BLaER1 treated with 17β-estradiol and CSF1 and Interleukin-3, amounts not matched to agents 10 nM and 100 nM (cell line): Measurements from ENCODE around the gene NOS2.
"Not testable (repeated sequence)": the region's sequence is repeated elsewhere in the genome, so short reads cannot be mapped to it uniquely, and the experiment has no call there.

Experiments used
- H3K27ac ChIP-seq, 11 experiments: shearing (Covaris generic); formaldehyde crosslinking; 2 replicates each; pipeline ENCODE4 v1.8.1; 2022
- H3K27me3 ChIP-seq, 11 experiments: shearing (Covaris generic); formaldehyde crosslinking; 2 replicates each; pipeline ENCODE4 v1.8.1; 2022
- H3K36me3 ChIP-seq, 11 experiments: shearing (Covaris generic); formaldehyde crosslinking; 2 replicates each; pipeline ENCODE4 v1.8.1; 2022
- H3K4me1 ChIP-seq, 10 experiments: shearing (Covaris generic); formaldehyde crosslinking; 2 replicates each; pipeline ENCODE4 v1.8.1; 2022
- H3K4me2 ChIP-seq, 11 experiments: shearing (Covaris generic); formaldehyde crosslinking; 2 replicates each; pipeline ENCODE4 v1.8.1; 2022
- H3K4me3 ChIP-seq, 10 experiments: shearing (Covaris generic); formaldehyde crosslinking; 2 replicates each; pipeline ENCODE4 v1.8.1; 2022
- H3K9ac ChIP-seq, 11 experiments: shearing (Covaris generic); formaldehyde crosslinking; 2 replicates each; pipeline ENCODE4 v1.8.1; 2022
- H3K9me3 ChIP-seq, 11 experiments: shearing (Covaris generic); formaldehyde crosslinking; replicated peaks in 1 of 11; 2 replicates each; pipeline ENCODE4 v1.8.1; 2022
- H4K20me1 ChIP-seq, 11 experiments: shearing (Covaris generic); formaldehyde crosslinking; 2 replicates each; pipeline ENCODE4 v1.8.1; 2022
- Cebpa-rat ChIP-seq, 11 experiments: shearing (Covaris generic); IDR thresholded peaks; 2 replicates each; pipeline ENCODE4 v1.8.1; 2022

The NOS2 gene

GRCh38 chr17:27836651-27837050 lies 36.3 kb upstream of the NOS2 start:
- Histone ChIP-seq H3K9ac (no peak overlapping the region), H3K9me3 (peaks cover 5 to 13% (median 10%) of the 10 kb centered on the region in 11 experiments; a peak in 19 of 22 replicates), H4K20me1 (no peaks in the 10 kb centered on the region), H3K4me3 (no peak overlapping the region), H3K27ac (no peak overlapping the region), H3K4me1 (peaks cover 0 to 8% (median 0%) of the 10 kb centered on the region in 10 experiments; a peak in 6 of 20 replicates), H3K27me3 (no peaks in the 10 kb centered on the region), H3K4me2 (no peak overlapping the region), H3K36me3 (peaks cover 0 to 4% (median 0%) of the 10 kb centered on the region in 11 experiments; a peak in 1 of 22 replicates)
- TF ChIP-seq Cebpa-rat (IDR thresholded peaks at IDR 0.05): no peak

- Histone ChIP-seq H3K9me3 (peaks cover 5 to 13% (median 10%) of the 10 kb centered on the region in 11 experiments; a peak in 19 of 22 replicates), H4K20me1 (no peaks in the 10 kb centered on the region), H3K4me1 (peaks cover 0 to 8% (median 0%) of the 10 kb centered on the region in 10 experiments; a peak in 6 of 20 replicates), H3K4me3 (no peak overlapping the region), H3K27ac (no peak overlapping the region), H3K36me3 (peaks cover 0 to 4% (median 0%) of the 10 kb centered on the region in 11 experiments; a peak in 1 of 22 replicates), H3K4me2 (no peak overlapping the region), H3K9ac (no peak overlapping the region), H3K27me3 (no peaks in the 10 kb centered on the region)
- TF ChIP-seq Cebpa-rat (IDR thresholded peaks at IDR 0.05): no peak
Measured at GRCh38 chr17:27834571-27834970, 34.2 kb upstream of the NOS2 start.

DNA sequence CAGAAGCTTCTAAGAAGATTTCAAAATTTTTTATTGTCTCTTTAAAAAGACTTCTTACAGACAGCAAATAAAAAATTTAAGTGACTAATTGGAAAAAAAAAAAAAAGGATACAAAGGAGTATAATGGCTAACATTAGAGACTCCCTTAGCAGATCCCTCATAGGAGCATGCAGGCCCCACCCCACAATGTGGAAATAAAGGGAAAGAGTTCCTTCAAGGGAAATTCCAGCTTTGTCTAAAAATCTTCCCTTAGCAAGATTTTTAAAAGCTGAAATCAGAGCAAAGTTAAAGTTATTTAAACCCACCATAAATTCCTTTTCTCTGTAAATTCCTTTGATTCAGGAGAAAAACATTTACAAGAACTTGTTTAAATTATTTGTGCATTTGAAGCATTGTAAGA lies 32.5 kb upstream of the NOS2 start:
- H3K27ac ChIP-seq: no peak overlapping the region
- peaks cover 0 to 8% (median 0%) of the 10 kb centered on the region in 10 experiments; a peak in 6 of 20 replicates for H3K4me1 ChIP-seq
- H3K27me3 ChIP-seq: no peaks in the 10 kb centered on the region
- H3K4me2 ChIP-seq: no peak overlapping the region
- H4K20me1 ChIP-seq: no peaks in the 10 kb centered on the region
- TF ChIP-seq Cebpa-rat (IDR thresholded peaks at IDR 0.05): no peak
- H3K36me3 ChIP-seq: peaks cover 0 to 4% (median 0%) of the 10 kb centered on the region in 11 experiments; a peak in 1 of 22 replicates
- no peak overlapping the region for H3K9ac ChIP-seq
- no peak overlapping the region for H3K4me3 ChIP-seq
- peaks cover 5 to 15% (median 10%) of the 10 kb centered on the region in 11 experiments; a peak in 19 of 22 replicates for H3K9me3 ChIP-seq

GRCh38 chr17:27829888-27830287 lies 29.6 kb upstream of the NOS2 start:
- not testable (repeated sequence) for H3K4me1 ChIP-seq, H3K9ac ChIP-seq, H3K36me3 ChIP-seq, H3K4me3 ChIP-seq, H3K27me3 ChIP-seq, H3K4me2 ChIP-seq, H3K27ac ChIP-seq, H4K20me1 ChIP-seq
- H3K9me3 ChIP-seq: peaks cover 5 to 16% (median 10%) of the 10 kb centered on the region in 11 experiments; a peak in 19 of 22 replicates

DNA sequence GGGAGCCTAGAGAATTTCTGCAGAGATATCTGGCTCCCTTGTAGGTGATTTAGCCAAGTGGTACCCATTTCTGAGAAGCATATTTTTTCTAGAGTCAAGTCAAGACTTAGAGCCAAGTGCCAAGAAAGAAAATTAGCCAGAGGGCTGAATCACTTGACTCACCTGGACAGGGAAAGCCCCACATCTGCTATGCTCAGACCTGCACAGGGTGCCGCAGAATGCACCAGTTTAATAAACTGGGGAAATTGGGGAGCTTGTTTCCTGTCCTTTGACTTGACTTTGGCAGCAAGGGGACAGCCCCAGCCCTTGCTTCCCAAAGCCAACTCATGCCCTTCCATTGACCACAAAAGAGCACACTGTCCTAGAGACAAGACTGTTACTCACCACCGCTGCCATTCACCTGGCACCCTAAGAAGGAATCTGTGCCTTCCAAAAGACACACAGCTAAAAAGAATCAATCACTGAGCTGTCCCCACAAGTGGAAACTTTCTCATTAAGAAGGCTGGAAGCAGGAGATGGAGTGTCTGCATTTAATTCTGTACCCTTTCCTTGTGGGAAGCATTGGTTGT lies 28.9 kb upstream of the NOS2 start:
- not testable (repeated sequence) for H4K20me1 ChIP-seq, H3K9ac ChIP-seq, H3K27ac ChIP-seq, H3K4me1 ChIP-seq, H3K36me3 ChIP-seq, H3K4me2 ChIP-seq, H3K4me3 ChIP-seq, H3K27me3 ChIP-seq
- peaks cover 6 to 20% (median 10%) of the 10 kb centered on the region in 11 experiments; a peak in 19 of 22 replicates for H3K9me3 ChIP-seq

DNA sequence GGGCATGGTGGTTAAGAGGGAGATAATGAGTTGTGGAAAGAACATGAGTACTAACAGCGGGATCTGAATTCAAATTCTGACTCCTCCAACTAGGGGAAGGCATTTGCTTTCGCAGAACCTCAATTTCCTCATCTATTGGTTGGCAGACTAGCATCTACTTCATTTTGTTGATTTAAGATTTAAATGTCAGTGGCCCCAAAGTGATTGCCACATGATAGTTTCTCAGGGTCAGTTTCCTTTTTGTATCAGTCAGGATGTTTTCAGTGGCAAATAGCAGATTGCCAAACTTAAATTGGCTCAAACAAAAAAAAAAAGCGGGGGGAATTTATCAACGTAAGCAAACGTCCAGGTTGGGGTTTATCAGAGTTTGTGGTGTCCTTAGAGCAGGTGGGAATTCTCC lies 25.1 kb upstream of the NOS2 start:
- H3K4me1 ChIP-seq: no peaks in the 10 kb centered on the region

DNA sequence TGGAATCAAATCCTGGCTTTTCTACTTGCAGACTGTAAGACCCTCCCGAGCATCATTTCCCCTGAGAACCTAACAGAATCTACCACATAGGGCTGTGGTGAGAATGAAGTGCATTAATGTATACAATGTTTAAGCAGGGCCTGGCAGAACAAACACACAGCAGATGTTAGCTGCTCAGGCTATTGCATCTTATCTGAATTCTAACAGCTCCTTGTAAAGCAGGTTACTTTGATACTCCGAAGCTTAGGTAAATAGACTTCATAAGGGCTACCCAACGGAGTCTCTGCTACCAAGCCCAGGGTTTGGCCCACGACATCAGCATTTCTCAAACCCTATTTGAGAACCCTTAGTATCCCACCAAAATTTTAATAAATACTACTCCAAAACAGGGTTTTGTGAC lies 24.4 kb upstream of the NOS2 start:
- Histone ChIP-seq H3K27ac (no peak overlapping the region), H3K4me1 (no peaks in the 10 kb centered on the region), H3K9ac (no peak overlapping the region), H4K20me1 (no peaks in the 10 kb centered on the region), H3K27me3 (no peaks in the 10 kb centered on the region), H3K36me3 (peaks cover 0 to 3% (median 0%) of the 10 kb centered on the region in 11 experiments; a peak in 1 of 22 replicates), H3K4me2 (no peak overlapping the region), H3K4me3 (no peak overlapping the region), H3K9me3 (peaks cover 33 to 55% (median 39%) of the 10 kb centered on the region in 11 experiments)
- TF ChIP-seq Cebpa-rat (IDR thresholded peaks at IDR 0.05): no peak

More for the DNA sequence above, 25.1 kb upstream of the NOS2 start:
- H3K9ac ChIP-seq: no peak overlapping the region
- H3K9me3 ChIP-seq: peaks cover 31 to 48% (median 35%) of the 10 kb centered on the region in 11 experiments
- H3K36me3 ChIP-seq: peaks cover 0 to 3% (median 0%) of the 10 kb centered on the region in 11 experiments; a peak in 1 of 22 replicates
- H3K27ac ChIP-seq: no peak overlapping the region
- no peaks in the 10 kb centered on the region for H3K27me3 ChIP-seq
- TF ChIP-seq Cebpa-rat (IDR thresholded peaks at IDR 0.05): no peak
- H3K4me2 ChIP-seq: no peak overlapping the region
- no peaks in the 10 kb centered on the region for H4K20me1 ChIP-seq
- no peak overlapping the region for H3K4me3 ChIP-seq

DNA sequence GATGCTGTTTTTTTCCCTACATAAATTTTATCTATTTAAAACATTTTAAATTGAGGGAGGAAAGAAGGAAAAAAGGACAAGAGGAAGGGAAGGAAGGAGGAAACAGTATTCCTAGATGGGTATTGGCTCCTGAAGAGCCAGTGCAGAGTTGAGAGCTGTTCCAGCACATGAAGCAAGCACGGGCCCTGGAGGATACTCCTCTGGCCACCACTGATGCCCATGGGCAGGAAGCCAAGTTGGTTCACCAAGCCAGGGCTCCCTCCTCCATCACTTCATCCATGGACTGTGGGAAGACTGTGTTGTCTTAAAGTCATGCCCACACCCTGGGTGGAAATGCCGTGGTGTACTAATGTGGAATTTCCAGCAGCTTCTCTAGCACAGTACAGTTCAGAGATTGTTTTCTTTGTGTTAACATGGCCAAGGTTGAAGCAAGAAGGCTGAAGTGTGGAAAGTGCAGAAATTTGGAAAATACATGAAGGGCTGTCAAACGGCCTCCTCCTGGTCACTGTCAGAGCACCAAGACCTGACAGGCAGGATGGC lies 23.9 kb upstream of the NOS2 start:
- Histone ChIP-seq H3K4me2 (no peak overlapping the region), H3K27me3 (no peaks in the 10 kb centered on the region), H3K9ac (no peak overlapping the region), H4K20me1 (no peaks in the 10 kb centered on the region), H3K36me3 (peaks cover 0 to 3% (median 0%) of the 10 kb centered on the region in 11 experiments; a peak in 1 of 22 replicates), H3K4me3 (no peak overlapping the region), H3K4me1 (no peaks in the 10 kb centered on the region), H3K27ac (no peak overlapping the region), H3K9me3 (peaks cover 33 to 59% (median 39%) of the 10 kb centered on the region in 11 experiments)
- TF ChIP-seq Cebpa-rat (IDR thresholded peaks at IDR 0.05): no peak

GRCh38 chr17:27822108-27822507 lies 21.8 kb upstream of the NOS2 start:
- H3K36me3 ChIP-seq, H3K27me3 ChIP-seq, H3K4me2 ChIP-seq, H3K4me1 ChIP-seq, H4K20me1 ChIP-seq, H3K9ac ChIP-seq, H3K4me3 ChIP-seq, H3K27ac ChIP-seq: not testable (repeated sequence)
- peaks cover 33 to 53% (median 39%) of the 10 kb centered on the region in 11 experiments for H3K9me3 ChIP-seq

GRCh38 chr17:27821318-27821717 lies 21.0 kb upstream of the NOS2 start:
- no peak overlapping the region for H3K9ac ChIP-seq
- H3K27me3 ChIP-seq: no peaks in the 10 kb centered on the region
- no peaks in the 10 kb centered on the region for H4K20me1 ChIP-seq
- no peak for TF ChIP-seq Cebpa-rat (IDR thresholded peaks at IDR 0.05)
- no peak overlapping the region for H3K4me3 ChIP-seq
- peaks cover 33 to 53% (median 39%) of the 10 kb centered on the region in 11 experiments for H3K9me3 ChIP-seq
- no peak overlapping the region for H3K4me2 ChIP-seq
- no peak overlapping the region for H3K27ac ChIP-seq
- H3K4me1 ChIP-seq: no peaks in the 10 kb centered on the region
- peaks cover 0 to 3% (median 0%) of the 10 kb centered on the region in 11 experiments; a peak in 1 of 22 replicates for H3K36me3 ChIP-seq
